Measurements from ENCODE around the gene C4orf50.

The C4orf50 gene

GRCh38 chr4:6029254-6029653, 11.0 kb upstream of the C4orf50 start:
- Mint-ChIP-seq H3K36me3 (no peaks in the 10 kb centered on the region), H3K27me3 (no peaks in the 10 kb centered on the region), H3K9me3 (no peaks in the 10 kb centered on the region), H3K27ac (no peak overlapping the region), H3K4me3 (no peak overlapping the region), H3K4me1 (no peaks in the 10 kb centered on the region)

GRCh38 chr4:6028168-6028567, 9.9 kb upstream of the C4orf50 start:
- Mint-ChIP-seq H3K4me3 (no peak overlapping the region), H3K27ac (no peak overlapping the region), H3K9me3 (no peaks in the 10 kb centered on the region), H3K4me1 (no peaks in the 10 kb centered on the region), H3K36me3 (no peaks in the 10 kb centered on the region), H3K27me3 (no peaks in the 10 kb centered on the region)

GRCh38 chr4:6027392-6027791, 9.2 kb upstream of the C4orf50 start:
- no peaks in the 10 kb centered on the region for H3K27me3 Mint-ChIP-seq

GRCh38 chr4:6024313-6024960, 6.2 kb upstream of the C4orf50 start:
- H3K4me1 Mint-ChIP-seq: no peaks in the 10 kb centered on the region
- H3K9me3 Mint-ChIP-seq: no peaks in the 10 kb centered on the region
- H3K27ac Mint-ChIP-seq: no peak overlapping the region
- no peak overlapping the region for H3K4me3 Mint-ChIP-seq
- H3K27me3 Mint-ChIP-seq: no peaks in the 10 kb centered on the region
- H3K36me3 Mint-ChIP-seq: no peaks in the 10 kb centered on the region

More at GRCh38 chr4:6027392-6027791, 9.2 kb upstream of the C4orf50 start:
- Mint-ChIP-seq H3K4me3 (no peak overlapping the region), H3K36me3 (no peaks in the 10 kb centered on the region), H3K27ac (no peak overlapping the region), H3K4me1 (no peaks in the 10 kb centered on the region), H3K9me3 (no peaks in the 10 kb centered on the region)

- H3K27me3 Mint-ChIP-seq: peaks cover 4% of the 10 kb centered on the region
- H3K36me3 Mint-ChIP-seq: no peaks in the 10 kb centered on the region
- H3K27ac Mint-ChIP-seq: no peak overlapping the region
- no peak overlapping the region for H3K4me3 Mint-ChIP-seq
- no peaks in the 10 kb centered on the region for H3K9me3 Mint-ChIP-seq
- no peaks in the 10 kb centered on the region for H3K4me1 Mint-ChIP-seq
These were observed 5.5 kb upstream of the C4orf50 start for GRCh38 chr4:6023731-6024130.

GRCh38 chr4:6022607-6023288, 4.5 kb upstream of the C4orf50 start:
- no peak overlapping the region for H3K4me3 Mint-ChIP-seq
- H3K27ac Mint-ChIP-seq: no peak overlapping the region
- peaks cover 5% of the 10 kb centered on the region for H3K27me3 Mint-ChIP-seq
- H3K4me1 Mint-ChIP-seq: no peaks in the 10 kb centered on the region
- H3K9me3 Mint-ChIP-seq: no peaks in the 10 kb centered on the region
- H3K36me3 Mint-ChIP-seq: no peaks in the 10 kb centered on the region

GRCh38 chr4:6021831-6022606, 3.8 kb upstream of the C4orf50 start:
- Mint-ChIP-seq H3K4me3 (no peak overlapping the region), H3K36me3 (no peaks in the 10 kb centered on the region), H3K27ac (no peak overlapping the region), H3K9me3 (no peaks in the 10 kb centered on the region), H3K4me1 (no peaks in the 10 kb centered on the region), H3K27me3 (peaks cover 5% of the 10 kb centered on the region)

- H3K4me3 Mint-ChIP-seq: no peak overlapping the region
- H3K4me1 Mint-ChIP-seq: no peaks in the 10 kb centered on the region
- H3K9me3 Mint-ChIP-seq: no peaks in the 10 kb centered on the region
- no peaks in the 10 kb centered on the region for H3K36me3 Mint-ChIP-seq
- H3K27ac Mint-ChIP-seq: no peak overlapping the region
- peaks cover 5% of the 10 kb centered on the region for H3K27me3 Mint-ChIP-seq
These were observed 2.4 kb upstream of the C4orf50 start for GRCh38 chr4:6020613-6021012.

- no peaks in the 10 kb centered on the region for H3K4me1 Mint-ChIP-seq
- no peak overlapping the region for H3K4me3 Mint-ChIP-seq
- H3K27ac Mint-ChIP-seq: no peak overlapping the region
- H3K9me3 Mint-ChIP-seq: no peaks in the 10 kb centered on the region
- no peaks in the 10 kb centered on the region for H3K36me3 Mint-ChIP-seq
- peaks cover 5% of the 10 kb centered on the region for H3K27me3 Mint-ChIP-seq
These were observed 1.4 kb upstream of the C4orf50 start for GRCh38 chr4:6019316-6020263.

GRCh38 chr4:6017800-6018199, 431 bp downstream of the C4orf50 start:
- H3K4me3 Mint-ChIP-seq: no peak overlapping the region
- H3K27me3 Mint-ChIP-seq: peaks cover 5% of the 10 kb centered on the region
- H3K36me3 Mint-ChIP-seq: no peaks in the 10 kb centered on the region
- H3K9me3 Mint-ChIP-seq: no peaks in the 10 kb centered on the region
- no peak overlapping the region for H3K27ac Mint-ChIP-seq
- no peaks in the 10 kb centered on the region for H3K4me1 Mint-ChIP-seq

GRCh38 chr4:6017030-6017429, 1.2 kb downstream of the C4orf50 start:
- Mint-ChIP-seq H3K36me3 (no peaks in the 10 kb centered on the region), H3K4me1 (no peaks in the 10 kb centered on the region), H3K9me3 (no peaks in the 10 kb centered on the region), H3K27me3 (peaks cover 5% of the 10 kb centered on the region), H3K4me3 (no peak overlapping the region), H3K27ac (no peak overlapping the region)

GRCh38 chr4:6013564-6013963, 4.7 kb downstream of the C4orf50 start:
- H3K36me3 Mint-ChIP-seq: no peaks in the 10 kb centered on the region
- peaks cover 5% of the 10 kb centered on the region for H3K27me3 Mint-ChIP-seq
- H3K9me3 Mint-ChIP-seq: no peaks in the 10 kb centered on the region
- H3K4me1 Mint-ChIP-seq: no peaks in the 10 kb centered on the region
- no peak overlapping the region for H3K27ac Mint-ChIP-seq
- H3K4me3 Mint-ChIP-seq: no peak overlapping the region

- Mint-ChIP-seq H3K4me3 (no peak overlapping the region), H3K27ac (no peak overlapping the region), H3K27me3 (peaks cover 6% of the 10 kb centered on the region), H3K36me3 (no peaks in the 10 kb centered on the region), H3K9me3 (no peaks in the 10 kb centered on the region), H3K4me1 (no peaks in the 10 kb centered on the region)
These were observed 6.0 kb downstream of the C4orf50 start for GRCh38 chr4:6012200-6012599.

GRCh38 chr4:6011686-6012085, 6.5 kb downstream of the C4orf50 start:
- H3K9me3 Mint-ChIP-seq: no peaks in the 10 kb centered on the region
- H3K27me3 Mint-ChIP-seq: peaks cover 9% of the 10 kb centered on the region
- no peak overlapping the region for H3K27ac Mint-ChIP-seq
- no peaks in the 10 kb centered on the region for H3K36me3 Mint-ChIP-seq
- H3K4me3 Mint-ChIP-seq: no peak overlapping the region
- no peaks in the 10 kb centered on the region for H3K4me1 Mint-ChIP-seq

GRCh38 chr4:6011271-6011671, 7.0 kb downstream of the C4orf50 start:
- Mint-ChIP-seq H3K27ac (no peak overlapping the region), H3K4me1 (no peaks in the 10 kb centered on the region), H3K36me3 (no peaks in the 10 kb centered on the region), H3K27me3 (peaks cover 9% of the 10 kb centered on the region), H3K9me3 (no peaks in the 10 kb centered on the region), H3K4me3 (no peak overlapping the region)
